ENCODE data around the gene PAK3.

Gene PAK3

DNA sequence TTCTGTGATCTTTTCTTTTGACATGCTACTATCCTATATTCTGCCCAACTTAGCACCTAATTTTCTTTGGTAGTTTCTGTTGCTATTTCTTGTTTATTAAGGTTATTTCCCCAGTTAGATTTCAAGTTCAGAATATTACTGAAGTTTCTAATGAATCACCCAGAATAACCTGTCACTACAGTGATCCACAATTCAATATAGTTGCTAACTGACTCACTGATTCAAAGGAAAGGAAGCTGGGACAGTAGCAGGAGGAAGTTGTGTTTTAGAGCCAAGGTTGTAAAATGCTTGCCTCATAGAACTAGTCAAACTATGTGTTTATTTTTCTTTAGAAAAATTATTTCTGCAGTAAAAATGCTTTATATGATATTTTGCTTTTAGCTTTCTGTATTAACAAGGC, 37.4 kb downstream of the PAK3 start:
- DNase-seq = no peak

DNA sequence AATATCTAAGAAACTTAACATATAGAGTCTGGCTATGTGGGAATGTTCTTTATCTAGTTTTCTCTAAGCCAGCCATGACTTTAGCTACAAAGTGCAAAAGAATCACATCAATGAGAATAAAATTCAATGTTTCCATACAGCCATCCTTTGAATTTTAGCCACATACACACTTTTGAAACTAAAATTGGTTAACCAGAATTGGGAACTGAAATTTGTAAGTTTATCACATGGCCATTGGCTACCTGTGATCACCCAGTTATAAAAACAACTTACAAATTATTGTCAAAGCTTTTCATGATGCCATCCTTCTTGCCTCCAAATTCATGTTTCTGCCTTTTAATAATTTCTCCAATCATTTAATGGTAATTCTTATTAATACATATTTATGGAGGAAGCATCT, 49.9 kb downstream of the PAK3 start:
- no peak for DNase-seq

DNA sequence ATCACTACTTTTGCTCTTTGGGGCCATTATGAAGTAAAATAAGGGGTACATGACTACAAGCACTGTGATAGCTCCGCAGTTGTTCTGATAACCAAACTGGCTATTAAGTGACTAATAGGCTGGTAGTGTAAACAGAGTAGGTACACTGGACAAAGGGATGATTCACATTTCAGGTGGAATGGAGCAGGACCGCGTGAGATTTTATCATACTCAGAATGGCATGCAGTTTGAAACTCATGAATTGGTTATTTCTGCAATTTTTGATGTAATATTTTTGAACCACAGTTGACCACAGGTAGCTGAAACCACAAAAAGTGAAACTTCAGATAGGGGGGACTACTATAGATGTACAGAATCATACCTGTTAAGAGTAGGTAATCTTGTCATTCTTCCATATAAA, 55.8 kb downstream of the PAK3 start:
- no peak for DNase-seq

DNA sequence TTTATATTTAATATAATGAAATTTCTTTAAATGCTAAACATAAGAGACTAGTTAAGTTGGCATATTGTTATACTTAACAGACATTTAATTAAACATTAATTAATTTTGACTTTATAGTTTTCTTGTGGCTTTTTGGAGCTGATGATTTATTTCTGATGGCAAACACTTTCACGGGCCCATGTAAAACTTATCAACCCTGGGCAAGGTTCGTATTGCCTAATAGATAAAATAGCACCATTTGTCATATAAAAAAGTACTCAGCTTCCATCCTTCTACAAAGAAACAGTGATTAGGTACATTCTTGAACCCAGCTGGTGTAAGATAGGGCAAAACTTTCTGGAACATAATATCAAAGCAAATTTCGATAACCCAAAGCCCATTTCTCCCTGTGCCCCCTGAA, 63.2 kb downstream of the PAK3 start:
- no peak for DNase-seq

DNA sequence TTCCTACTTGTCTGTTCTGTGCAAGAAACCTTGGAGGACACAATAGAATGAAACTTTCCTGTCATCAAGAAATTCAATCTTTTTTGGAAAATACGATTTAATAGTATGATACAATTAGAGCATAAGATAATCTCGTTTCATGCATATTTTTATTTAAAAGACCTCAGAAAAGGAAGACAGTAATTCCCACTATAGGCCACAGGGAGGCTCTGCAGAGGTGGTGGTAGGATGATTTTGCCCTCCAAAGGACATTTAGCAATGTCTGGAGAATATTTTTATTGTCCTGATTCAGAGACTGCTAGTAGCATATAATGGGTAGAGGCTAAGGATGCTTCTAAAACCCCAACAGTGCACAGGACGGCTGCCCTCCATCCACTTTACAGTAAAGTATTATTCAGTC, 68.7 kb downstream of the PAK3 start:
- peak; percentile 1 for DNase-seq

DNA sequence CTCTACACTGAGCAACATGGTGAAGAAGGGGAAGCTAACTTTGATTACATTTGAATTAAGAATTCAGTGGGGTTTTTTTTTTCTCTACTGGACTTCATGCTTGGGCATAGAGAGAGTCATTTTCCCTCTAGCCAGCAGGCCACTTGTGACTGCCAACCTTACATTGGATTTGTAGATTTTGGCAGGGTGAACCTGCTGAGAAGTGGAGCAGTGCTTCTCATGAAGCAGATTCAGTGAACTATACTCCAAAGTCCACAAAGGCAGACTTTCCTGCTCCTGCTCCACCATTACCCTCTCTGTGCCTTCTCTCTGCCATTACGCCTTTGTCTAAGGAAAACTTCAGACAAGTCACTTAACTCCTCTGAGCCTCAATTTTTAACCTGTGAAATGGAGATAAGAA, 69.9 kb downstream of the PAK3 start:
- DNase-seq = no peak

DNA sequence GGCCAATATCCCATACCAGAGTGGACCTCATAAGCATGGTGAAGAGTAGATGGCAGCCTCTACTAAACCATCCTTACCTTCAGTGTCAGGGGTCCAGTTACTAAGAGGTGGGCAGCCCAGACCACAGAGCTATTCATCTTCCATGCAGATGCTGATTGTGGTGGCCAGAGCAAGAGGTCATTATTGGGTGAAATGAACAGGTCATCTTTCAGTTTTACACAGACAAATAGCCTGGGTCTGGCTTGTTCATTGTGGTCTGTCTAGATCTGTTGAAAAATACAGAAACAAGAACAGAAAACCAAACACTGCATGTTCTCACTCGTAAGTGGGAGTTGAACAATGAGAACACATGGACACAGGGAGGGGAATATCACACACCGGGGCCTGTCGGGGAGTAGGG, 71.3 kb downstream of the PAK3 start:
- peak; percentile 1 for DNase-seq

DNA sequence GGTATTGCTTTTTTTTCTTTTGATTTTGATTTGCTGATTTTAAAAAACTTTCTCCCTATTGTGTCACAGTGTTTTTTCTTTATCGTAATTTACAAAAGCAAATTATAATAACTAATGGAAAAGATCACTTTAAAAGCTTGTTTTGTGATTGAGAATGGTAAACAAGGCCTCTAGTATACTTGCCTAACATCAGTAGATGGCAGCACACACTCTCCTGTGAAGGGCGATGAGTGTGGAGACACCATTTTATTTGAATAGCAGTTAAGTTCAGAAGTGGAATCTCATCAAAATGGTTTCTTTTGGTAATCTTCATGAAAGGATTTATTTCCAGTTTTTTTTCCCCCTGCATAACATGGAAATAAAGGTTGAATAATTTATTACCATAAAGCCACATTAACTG, 72.3 kb downstream of the PAK3 start:
- peak; percentile 6 for DNase-seq

DNA sequence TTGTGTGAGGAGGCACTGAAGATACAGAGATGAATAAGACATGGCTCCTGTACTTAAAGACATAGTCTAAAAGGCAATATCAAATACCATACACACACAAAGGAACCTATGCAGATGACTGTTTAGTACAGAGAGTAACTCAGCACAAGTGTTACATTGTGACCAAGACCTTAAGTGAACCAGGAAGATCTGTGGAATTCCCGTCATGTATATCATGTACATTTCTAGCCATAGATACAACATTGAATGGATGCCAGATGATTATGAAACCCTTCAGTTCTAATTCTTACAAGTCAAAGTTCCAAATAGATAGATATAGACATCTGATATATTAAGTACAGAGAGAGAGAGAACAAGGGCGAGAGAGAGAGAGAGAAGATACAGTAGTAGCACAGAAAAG, 73.2 kb downstream of the PAK3 start:
- no peak for DNase-seq

DNA sequence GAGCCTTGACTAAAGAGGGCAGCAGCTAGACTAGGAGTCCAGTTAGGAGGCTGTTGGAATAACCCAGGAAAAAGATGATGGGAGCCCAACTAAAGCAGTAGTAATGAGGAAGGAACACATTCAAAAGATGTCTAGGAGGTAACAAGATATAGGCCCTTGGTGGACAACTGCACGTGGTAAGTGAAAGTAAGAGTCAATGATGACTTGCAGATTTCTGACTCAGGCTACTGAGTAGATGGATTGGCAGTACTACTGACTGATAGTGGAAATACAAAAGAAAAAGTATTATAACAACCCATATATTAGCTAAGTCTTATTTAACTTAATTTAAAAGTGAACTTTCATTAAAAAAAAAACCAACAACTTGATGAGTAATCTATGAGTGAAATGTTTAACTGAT, 74.0 kb downstream of the PAK3 start:
- no peak for DNase-seq

DNA sequence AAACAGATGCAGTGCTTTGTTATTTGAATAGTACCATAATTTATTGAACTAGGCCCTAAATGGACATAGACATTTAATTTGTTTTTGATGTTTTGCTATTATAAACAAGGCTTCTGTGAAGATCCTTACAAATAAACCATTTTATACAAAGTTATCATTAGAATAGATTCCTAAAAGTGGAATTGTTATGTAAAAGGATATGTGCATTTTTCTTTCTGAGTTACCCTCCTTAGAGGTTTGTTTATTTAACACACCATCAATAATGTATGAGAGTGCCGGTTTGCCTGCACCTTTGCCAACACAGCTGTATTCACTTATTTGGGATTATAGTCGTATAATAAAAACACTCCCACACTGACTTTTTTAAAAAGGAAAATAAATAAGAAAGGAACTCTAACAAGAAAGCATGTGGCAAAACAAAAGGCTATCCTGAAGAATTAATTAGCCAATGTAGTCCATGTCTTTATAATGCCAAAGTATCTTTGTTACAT, 84.8 kb downstream of the PAK3 start:
- DNase-seq = no peak

DNA sequence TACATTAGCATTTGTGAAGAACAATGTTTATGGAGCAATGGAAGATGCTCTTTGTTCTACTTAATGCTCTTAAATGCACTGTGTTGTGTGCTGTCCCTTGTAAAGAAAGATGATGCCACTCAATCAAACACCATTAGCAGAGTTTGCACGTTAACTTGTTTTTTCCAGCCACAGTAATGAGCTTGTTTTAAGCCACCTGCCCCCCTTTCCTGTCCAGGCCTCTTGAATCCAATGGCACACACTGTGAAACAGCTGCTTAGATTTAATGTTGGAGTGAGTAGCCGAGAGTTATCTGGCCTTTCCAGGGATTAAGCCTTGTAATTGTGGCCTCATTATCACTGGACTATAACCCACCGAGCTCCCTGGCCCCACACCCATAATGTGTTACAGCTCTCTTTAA, 86.0 kb downstream of the PAK3 start:
- DNase-seq = no peak

DNA sequence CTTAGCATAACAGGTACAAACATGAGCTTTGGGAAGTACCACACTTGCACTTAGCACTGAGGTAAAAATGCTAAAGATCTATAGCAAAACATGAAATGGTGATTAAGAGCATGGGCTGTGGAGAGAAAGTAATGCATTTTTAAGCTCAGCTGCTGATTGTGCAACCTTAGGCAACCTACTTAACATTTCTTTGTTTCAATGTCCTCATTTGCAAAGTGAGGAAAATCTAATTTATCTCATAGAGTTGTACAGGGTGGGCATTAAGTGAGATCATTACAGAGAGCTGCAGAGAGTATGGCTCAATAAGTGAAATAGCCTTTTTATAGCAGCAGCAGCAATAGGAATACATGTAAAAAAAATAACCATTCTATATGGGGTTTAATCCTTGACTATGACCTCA, 87.0 kb downstream of the PAK3 start:
- peak; percentile 2 for DNase-seq

DNA sequence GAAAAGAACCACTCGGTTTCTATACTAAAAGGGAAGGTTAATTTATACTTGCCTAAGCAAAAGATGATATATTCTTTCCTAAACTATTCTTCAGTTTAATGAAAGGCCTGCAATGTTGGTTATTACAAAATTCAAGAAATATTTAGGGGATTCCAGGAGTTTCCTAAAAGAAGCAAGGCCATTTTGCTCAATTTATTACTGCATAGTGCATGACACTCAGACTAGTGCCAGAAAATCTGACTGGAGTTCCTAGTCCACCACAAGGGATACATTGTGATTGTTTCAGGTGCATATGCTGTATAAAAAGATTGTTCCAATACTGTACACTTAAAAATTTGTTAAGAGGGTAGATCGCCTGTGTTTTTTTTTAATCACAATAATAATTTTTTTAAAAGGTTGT, 95.6 kb downstream of the PAK3 start:
- no peak for DNase-seq

DNA sequence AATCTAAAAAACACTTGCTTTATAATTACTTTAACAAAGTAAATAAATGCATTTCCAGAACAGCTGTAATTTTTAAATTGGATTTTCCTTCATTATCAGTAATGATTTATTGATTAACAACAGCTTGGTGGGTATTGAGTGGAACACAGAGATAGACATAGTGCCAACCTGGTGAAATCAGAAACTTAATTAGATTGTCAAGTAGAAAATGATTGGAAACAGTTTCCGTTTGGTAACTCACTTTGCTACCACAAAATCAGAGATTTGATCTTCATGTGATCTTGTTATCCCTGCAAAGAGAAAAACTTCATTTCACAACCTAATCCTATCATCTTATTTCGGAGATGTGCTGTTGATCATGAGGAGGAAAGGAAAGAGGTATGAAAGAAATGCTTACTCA, 103.5 kb downstream of the PAK3 start:
- no peak for DNase-seq

DNA sequence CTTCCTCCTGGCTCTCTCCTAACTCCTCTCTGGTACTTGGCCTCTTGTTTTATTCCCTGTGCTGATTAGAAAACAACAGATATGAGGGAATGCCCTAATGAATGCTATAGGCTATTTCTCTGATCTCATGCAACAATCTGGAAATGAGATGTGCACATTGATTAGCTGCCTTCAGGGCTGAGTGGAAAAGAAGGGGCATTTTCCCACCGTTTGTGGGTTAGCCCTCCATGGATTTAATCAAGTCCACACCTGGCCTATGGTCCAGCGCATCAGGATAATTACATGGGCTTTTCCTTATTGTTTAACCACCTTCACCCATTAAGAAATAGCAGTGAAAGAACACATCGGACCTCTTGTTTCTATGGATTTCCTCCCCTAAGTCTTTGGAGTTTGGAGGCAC, 104.3 kb downstream of the PAK3 start:
- DNase-seq = no peak

DNA sequence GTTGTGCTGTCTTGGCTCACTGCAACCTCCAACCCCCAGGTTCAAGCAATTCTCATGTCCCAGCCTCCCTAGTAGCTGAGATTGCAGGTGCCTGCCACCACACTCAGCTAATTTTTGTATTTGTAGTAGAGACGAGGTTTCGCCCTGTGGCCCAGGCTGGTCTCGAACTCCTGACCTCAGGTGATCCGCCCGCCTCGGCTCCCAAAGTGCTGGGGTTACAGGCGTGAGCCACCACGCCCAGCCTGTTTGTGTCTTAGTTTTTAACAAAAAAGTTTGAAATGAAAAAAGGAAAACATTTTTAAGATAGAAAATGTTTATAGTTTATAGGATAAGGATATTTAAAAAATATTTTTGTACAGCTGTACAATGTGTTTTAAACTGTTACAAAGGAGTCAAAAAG, 111.9 kb downstream of the PAK3 start:
- DNase-seq = no peak

DNA sequence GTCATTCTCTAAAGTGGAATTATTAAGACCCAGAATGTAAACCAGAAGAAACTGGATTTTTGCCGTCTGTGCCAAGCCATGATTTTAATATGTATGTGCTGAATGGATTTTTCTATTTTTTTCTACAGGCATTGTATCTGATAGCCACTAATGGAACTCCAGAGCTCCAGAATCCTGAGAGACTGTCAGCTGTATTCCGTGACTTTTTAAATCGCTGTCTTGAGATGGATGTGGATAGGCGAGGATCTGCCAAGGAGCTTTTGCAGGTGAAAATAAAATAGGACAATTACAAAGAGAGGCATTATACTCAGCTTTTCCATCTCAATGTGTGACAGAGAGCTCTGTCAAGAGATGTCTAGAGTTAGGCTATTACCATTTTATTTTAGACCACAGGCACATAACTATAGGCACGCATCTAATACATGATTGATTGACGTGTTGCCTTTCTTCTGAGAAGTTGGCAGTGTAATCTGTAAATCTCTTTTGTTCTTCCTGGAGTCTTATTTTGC, 120.4 kb downstream of the PAK3 start:
- DNase-seq = no peak

DNA sequence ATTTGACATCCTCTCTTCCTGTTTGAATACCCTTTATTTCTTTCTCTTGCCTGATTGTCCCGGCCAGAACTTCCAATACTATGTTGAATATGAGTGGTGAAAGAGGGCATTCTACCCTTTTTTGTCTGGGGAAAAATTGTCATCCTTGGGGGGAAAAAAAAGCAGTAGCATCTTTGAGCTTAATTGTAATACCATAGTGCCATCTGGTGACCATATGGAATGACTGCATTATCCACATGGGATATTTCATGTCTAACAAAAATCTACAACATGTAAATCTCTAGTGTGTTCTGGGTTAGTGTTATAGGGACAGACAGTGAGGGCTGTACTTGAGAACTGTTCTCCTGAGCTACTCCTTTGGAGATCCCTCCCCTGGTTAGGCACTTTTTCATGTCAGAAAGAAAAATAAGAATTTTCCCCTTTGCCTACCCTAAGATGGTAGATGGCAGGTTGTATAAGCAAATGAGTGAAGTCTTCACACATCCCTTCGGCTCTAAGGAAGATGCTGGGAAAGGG, 148.3 kb downstream of the PAK3 start:
- no peak for DNase-seq

DNA sequence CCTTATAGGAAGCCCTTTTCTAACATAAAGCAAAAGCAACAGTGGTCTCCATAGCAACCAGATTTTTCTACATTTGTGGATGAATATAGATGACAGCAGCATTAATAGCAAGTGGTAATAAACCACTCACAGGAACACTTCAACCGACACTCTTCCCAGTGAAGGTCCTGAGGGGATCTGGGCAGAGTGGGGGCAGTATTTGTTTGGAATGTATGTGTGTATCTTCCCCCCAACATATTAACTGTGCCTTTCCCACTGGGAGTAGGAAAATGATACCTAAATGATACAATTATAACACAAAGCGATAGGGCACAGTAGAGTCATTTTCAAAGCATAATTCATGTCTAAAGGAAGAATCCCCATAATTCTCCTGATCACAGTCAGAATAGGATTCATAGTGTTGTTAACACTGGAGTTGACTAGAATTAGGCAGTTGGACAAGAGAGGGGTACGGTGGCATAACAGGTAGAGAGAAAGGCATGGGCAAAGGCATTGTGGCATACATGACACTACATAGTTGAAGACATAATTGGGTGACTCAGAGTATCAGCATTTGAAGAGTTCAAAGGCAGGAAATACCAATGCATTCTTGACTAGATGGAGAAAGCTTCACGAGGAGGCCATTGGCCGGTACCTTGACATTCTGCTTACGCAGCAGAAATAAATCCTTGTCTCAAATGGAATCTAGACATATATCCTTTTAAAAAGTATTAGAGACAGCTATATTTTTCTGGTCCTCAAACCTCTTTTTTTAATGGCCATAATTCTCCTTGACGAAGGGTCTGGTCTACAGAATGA, 159.1 kb downstream of the PAK3 start:
- DNase-seq = no peak

DNA sequence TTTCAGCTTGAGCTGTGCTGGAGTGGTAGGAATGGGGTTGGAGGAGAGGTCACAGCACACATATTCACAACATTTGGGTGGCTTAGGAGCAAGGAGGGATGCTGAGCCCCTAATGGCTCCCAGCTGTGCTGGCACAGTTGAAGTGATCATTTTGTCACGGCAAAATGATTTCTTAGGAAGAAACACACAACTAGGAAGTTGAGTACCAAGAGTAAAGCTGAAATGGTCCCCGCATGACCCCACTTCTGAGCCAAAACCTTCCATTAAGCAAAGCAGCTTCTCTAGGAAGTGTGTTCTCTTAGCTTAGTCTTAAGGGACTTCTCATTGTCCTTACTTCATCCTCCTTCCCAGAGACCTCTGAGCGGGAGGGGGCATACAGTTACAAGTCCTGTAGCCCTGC, 161.7 kb downstream of the PAK3 start:
- DNase-seq = no peak

DNA sequence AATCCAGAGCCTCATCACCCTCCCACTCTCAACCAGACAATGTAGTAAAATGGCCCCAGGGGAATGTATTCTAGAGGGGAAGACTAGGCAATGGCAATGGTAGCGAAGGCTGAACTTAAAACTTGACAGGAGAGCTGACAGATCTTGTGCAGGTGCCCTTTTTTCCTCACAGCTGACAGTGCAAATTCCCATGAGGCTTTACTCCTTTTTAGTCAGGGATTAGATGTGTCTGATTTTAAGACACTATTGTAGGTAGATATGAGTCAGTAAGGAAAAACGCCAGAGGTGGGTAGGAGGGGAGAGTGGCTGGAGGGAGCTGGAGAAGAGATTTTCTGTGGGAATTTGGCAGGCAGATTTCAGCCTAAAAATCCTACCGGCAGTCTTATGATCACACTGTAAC, 163.6 kb downstream of the PAK3 start:
- DNase-seq = no peak

DNA sequence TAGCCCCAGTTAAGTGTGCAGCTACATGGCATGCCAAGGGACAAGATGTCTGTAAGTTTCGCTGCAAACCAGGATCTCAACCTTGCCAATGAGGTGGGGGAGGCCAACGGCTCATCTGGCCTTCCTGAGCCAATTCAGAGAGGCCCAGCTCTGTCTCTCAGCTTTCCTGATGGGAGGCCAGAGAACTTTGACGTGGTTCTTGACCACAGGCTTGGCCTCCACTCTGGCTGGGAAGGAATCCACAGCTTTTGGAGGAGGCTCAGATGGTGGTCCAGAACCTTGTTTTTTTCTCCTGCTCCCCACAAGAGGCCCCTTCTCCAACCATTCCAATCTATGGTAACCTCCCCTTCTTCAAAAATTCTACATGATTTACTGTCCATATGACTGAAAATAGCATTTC, 164.5 kb downstream of the PAK3 start:
- no peak for DNase-seq

DNA sequence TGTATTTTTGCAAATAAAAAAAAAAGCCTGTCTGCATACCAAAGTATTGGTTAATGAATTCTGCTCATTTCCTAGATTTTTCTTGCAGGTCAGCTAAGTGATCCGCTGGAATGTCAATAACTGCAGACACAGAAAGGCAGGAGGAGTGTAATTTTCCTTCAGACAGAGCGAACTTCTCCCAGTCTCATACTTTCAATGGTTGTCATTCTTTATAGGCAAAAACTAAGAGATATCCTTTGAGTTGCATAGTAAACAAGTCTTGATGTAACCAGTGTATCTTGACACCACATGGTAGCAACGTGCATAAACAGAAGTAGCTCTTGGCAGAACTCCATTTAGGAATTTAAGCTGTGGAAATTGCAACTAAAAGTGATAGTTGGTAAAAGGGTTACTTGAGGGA, 166.1 kb downstream of the PAK3 start:
- DNase-seq = no peak

DNA sequence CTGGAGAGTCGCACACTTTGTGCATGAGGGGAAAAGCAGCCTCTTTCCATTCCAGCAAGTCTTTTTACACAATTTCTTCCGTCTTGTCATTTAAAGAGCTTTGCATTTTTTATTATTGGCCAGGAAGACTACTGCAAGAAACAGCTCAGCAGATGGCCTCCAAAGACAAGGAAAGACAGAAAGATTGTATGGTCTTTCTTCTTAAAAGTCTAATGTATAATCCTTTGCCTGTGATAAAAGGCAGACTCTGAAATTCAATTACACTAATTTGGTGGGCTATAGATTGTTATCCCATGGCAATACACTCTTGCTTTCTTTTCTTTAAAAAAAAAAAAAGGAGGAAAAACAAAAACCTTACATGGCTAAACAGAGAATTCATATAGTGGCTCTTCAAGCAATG, 168.4 kb downstream of the PAK3 start:
- DNase-seq = no peak
